ENCODE data around the gene NGLY1. TPM values are rescaled to one million over a fixed set of nuclear protein-coding genes. Genes with fewer than 3 reads are reported as not detected.

The NGLY1 gene
- total RNA-seq, 1 donor from 2014 or later: 33.4 TPM

GRCh38 chr3:25723802-25724201 is 59.4 kb downstream of the NGLY1 start:
- TF ChIP-seq, protein P1, sequence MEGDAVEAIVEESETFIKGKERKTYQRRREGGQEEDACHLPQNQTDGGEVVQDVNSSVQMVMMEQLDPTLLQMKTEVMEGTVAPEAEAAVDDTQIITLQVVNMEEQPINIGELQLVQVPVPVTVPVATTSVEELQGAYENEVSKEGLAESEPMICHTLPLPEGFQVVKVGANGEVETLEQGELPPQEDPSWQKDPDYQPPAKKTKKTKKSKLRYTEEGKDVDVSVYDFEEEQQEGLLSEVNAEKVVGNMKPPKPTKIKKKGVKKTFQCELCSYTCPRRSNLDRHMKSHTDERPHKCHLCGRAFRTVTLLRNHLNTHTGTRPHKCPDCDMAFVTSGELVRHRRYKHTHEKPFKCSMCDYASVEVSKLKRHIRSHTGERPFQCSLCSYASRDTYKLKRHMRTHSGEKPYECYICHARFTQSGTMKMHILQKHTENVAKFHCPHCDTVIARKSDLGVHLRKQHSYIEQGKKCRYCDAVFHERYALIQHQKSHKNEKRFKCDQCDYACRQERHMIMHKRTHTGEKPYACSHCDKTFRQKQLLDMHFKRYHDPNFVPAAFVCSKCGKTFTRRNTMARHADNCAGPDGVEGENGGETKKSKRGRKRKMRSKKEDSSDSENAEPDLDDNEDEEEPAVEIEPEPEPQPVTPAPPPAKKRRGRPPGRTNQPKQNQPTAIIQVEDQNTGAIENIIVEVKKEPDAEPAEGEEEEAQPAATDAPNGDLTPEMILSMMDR (IDR thresholded peaks at IDR 0.05): no peak

GRCh38 chr3:25719321-25719720 is 63.9 kb downstream of the NGLY1 start:
- Histone ChIP-seq H3K9me3 (no peaks in the 10 kb centered on the region), H3K4me3 (no peak overlapping the region), H3K27me3 (no peaks in the 10 kb centered on the region), H3K36me3 (no peaks in the 10 kb centered on the region), H3K4me1 (no peaks in the 10 kb centered on the region), H3K27ac (no peak overlapping the region)
- DNase-seq (no peak), ATAC-seq (no peak)
- intact Hi-C loops (cut with DNase I): no loop called here
- TF ChIP-seq, protein P1 (IDR thresholded peaks at IDR 0.05): no peak

More at GRCh38 chr3:25723802-25724201, 59.4 kb downstream of the NGLY1 start:
- H3K27me3 ChIP-seq: no peaks in the 10 kb centered on the region
- H3K27ac ChIP-seq: no peak overlapping the region
- no peak for DNase-seq
- intact Hi-C loops (cut with DNase I): no loop called here
- H3K9me3 ChIP-seq: no peaks in the 10 kb centered on the region
- H3K4me3 ChIP-seq: no peak overlapping the region
- ATAC-seq: no peak
- H3K36me3 ChIP-seq: peaks cover 32% of the 10 kb centered on the region
- H3K4me1 ChIP-seq: no peaks in the 10 kb centered on the region

- no peaks in the 10 kb centered on the region for H3K36me3 ChIP-seq
- intact Hi-C loops (cut with DNase I): no loop called here
- no peak overlapping the region for H3K4me3 ChIP-seq
- DNase-seq (no peak), ATAC-seq (no peak)
- TF ChIP-seq, protein P1 (IDR thresholded peaks at IDR 0.05): no peak
- H3K9me3 ChIP-seq: no peaks in the 10 kb centered on the region
- H3K4me1 ChIP-seq: no peaks in the 10 kb centered on the region
- H3K27ac ChIP-seq: no peak overlapping the region
- peaks cover 7% of the 10 kb centered on the region for H3K27me3 ChIP-seq
Measured at GRCh38 chr3:25713341-25713985, 69.8 kb downstream of the NGLY1 start.

DNA sequence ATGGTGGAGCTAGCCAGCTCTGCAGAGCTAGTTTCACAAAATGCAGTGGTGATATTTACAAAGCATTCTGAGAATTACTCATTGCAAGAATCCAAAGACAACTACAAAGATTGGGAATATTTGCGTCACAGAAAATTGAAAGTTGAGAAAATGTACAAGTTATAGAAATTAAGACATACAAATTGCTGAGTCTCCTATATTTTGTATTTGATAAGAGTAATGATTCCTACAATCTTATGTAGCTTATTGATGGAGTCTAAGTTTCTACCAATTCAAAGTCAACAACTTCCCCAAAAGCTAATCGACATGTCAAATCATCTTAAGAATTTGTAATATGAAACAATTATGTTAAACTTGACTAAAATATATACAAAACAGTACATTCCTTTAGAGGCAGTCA is 72.2 kb downstream of the NGLY1 start:
- Histone ChIP-seq H3K27ac (no peak overlapping the region), H3K4me3 (no peak overlapping the region), H3K27me3 (peaks cover 7% of the 10 kb centered on the region), H3K9me3 (no peaks in the 10 kb centered on the region), H3K36me3 (no peaks in the 10 kb centered on the region), H3K4me1 (no peaks in the 10 kb centered on the region)
- DNase-seq (no peak), ATAC-seq (no peak)
- TF ChIP-seq, protein P1 (IDR thresholded peaks at IDR 0.05): no peak
- intact Hi-C loops (cut with DNase I): no loop called here

- intact Hi-C loops (cut with DNase I): no loop called here
- Histone ChIP-seq H3K9me3 (no peaks in the 10 kb centered on the region), H3K27ac (no peak overlapping the region), H3K27me3 (peaks cover 17% of the 10 kb centered on the region), H3K4me3 (no peak overlapping the region), H3K4me1 (no peaks in the 10 kb centered on the region), H3K36me3 (no peaks in the 10 kb centered on the region)
- TF ChIP-seq, protein P1 (IDR thresholded peaks at IDR 0.05): no peak
- ATAC-seq: no peak
- no peak for DNase-seq
Measured at GRCh38 chr3:25708036-25708435, 75.2 kb downstream of the NGLY1 start.
